GM12891 (cell line): ENCODE measurements around the gene NTNG1.

Source experiments
- POLR2A ChIP-seq: IDR thresholded peaks from 2 replicates; pipeline ENCODE4 v1.6.1; 2011; ENCODE audit warnings: low read depth, low read length, control low read depth
- POLR2AphosphoS5 ChIP-seq: IDR thresholded peaks from 2 replicates; pipeline ENCODE4 v1.6.1; 2011; ENCODE audit warnings: low read depth, low read length, control low read depth
- POU2F2 ChIP-seq: IDR thresholded peaks from 2 replicates; pipeline ENCODE4 v1.6.1; 2011; ENCODE audit warnings: low read depth, mild to moderate bottlenecking, control low read depth, low read length, moderate library complexity
- SPI1 ChIP-seq: IDR thresholded peaks from 2 replicates; pipeline ENCODE4 v1.6.1; 2011; ENCODE audit warnings: low read depth, low read length, control low read depth
- TAF1 ChIP-seq: IDR thresholded peaks from 2 replicates; pipeline ENCODE4 v1.6.1; 2011; ENCODE audit warnings: low read depth, low read length, control low read depth

- TF ChIP-seq POLR2A: no peak
- TF ChIP-seq TAF1: no peak
- no peak for TF ChIP-seq POLR2AphosphoS5
- no peak for TF ChIP-seq SPI1
- TF ChIP-seq POU2F2: no peak
Observed at GRCh38 chr1:107467286-107467685, 326.4 kb downstream of the NTNG1 start.
